HEK293 (cell line): ENCODE results near the gene DCPS.

ENCODE experiments used
- GFI1B ChIP-seq: fragments of 450-650 bp; formaldehyde crosslinking; IDR thresholded peaks from 2 replicates; pipeline ENCODE4 v1.5.1; 2016; ENCODE audit warnings: missing biosample characterization, missing genetic modification characterization
- GLIS1 ChIP-seq: fragments of 450-650 bp; formaldehyde crosslinking; IDR thresholded peaks from 2 replicates; pipeline ENCODE4 v1.5.1; 2016; ENCODE audit warnings: missing biosample characterization, missing genetic modification characterization
- HOXA7 ChIP-seq: sonication (generic); formaldehyde crosslinking; IDR thresholded peaks from 2 replicates; pipeline ENCODE4 v1.8.1; 2022; ENCODE audit warnings: missing genetic modification reagents, borderline replicate concordance
- HOXD13 ChIP-seq: sonication (generic); formaldehyde crosslinking; IDR thresholded peaks from 2 replicates; pipeline ENCODE4 v1.8.0; 2022; ENCODE audit warnings: missing genetic modification reagents, borderline replicate concordance
- KLF16 ChIP-seq: fragments of 450-650 bp; formaldehyde crosslinking; IDR thresholded peaks from 2 replicates; pipeline ENCODE4 v1.5.1; 2017; ENCODE audit warnings: missing biosample characterization, missing genetic modification characterization
- OVOL3 ChIP-seq: fragments of 450-650 bp; formaldehyde crosslinking; IDR thresholded peaks from 2 replicates; pipeline ENCODE4 v1.5.1; 2016; ENCODE audit warnings: missing biosample characterization, missing genetic modification characterization
- REPIN1 ChIP-seq: fragments of 450-650 bp; formaldehyde crosslinking; IDR thresholded peaks from 2 replicates; pipeline ENCODE4 v1.5.1; 2017; ENCODE audit warnings: missing biosample characterization, missing genetic modification characterization, low read depth
- WT1 ChIP-seq: fragments of 450-650 bp; formaldehyde crosslinking; IDR thresholded peaks from 2 replicates; pipeline ENCODE4 v1.5.1; 2016; ENCODE audit warnings: missing biosample characterization, missing genetic modification characterization
- YY2 ChIP-seq: fragments of 450-650 bp; formaldehyde crosslinking; IDR thresholded peaks from 2 replicates; pipeline ENCODE4 v1.5.1; 2016; ENCODE audit warnings: missing biosample characterization, missing genetic modification characterization
- ZBTB1 ChIP-seq: fragments of 450-650 bp; formaldehyde crosslinking; IDR thresholded peaks from 2 replicates; pipeline ENCODE4 v1.5.1; 2016; ENCODE audit warnings: missing biosample characterization, missing genetic modification characterization
- ZBTB17 ChIP-seq: fragments of 450-650 bp; formaldehyde crosslinking; IDR thresholded peaks from 2 replicates; pipeline ENCODE4 v1.5.1; 2016; ENCODE audit warnings: missing biosample characterization, missing genetic modification characterization
- ZBTB21 ChIP-seq: fragments of 450-650 bp; formaldehyde crosslinking; IDR thresholded peaks from 2 replicates; pipeline ENCODE4 v1.5.1; 2017; ENCODE audit warnings: missing biosample characterization, missing genetic modification characterization
- ZFP3 ChIP-seq: fragments of 450-650 bp; formaldehyde crosslinking; IDR thresholded peaks from 2 replicates; pipeline ENCODE4 v1.5.1; 2016; ENCODE audit warnings: low read depth, missing biosample characterization, missing genetic modification characterization
- ZNF10 ChIP-seq: fragments of 450-650 bp; formaldehyde crosslinking; IDR thresholded peaks from 2 replicates; pipeline ENCODE4 v1.5.1; 2017; ENCODE audit warnings: missing biosample characterization, missing genetic modification characterization
- ZNF146 ChIP-seq: fragments of 450-650 bp; formaldehyde crosslinking; IDR thresholded peaks from 2 replicates; pipeline ENCODE4 v1.5.1; 2016; ENCODE audit warnings: missing biosample characterization, missing genetic modification characterization
- ZNF211 ChIP-seq: fragments of 450-650 bp; formaldehyde crosslinking; IDR thresholded peaks from 2 replicates; pipeline ENCODE4 v1.5.1; 2016; ENCODE audit warnings: low read depth, missing biosample characterization, missing genetic modification characterization
- ZNF221 ChIP-seq: fragments of 450-650 bp; formaldehyde crosslinking; IDR thresholded peaks from 2 replicates; pipeline ENCODE4 v1.5.1; 2017; ENCODE audit warnings: missing biosample characterization, missing genetic modification characterization, borderline replicate concordance
- ZNF391 ChIP-seq: fragments of 450-650 bp; formaldehyde crosslinking; IDR thresholded peaks from 2 replicates; pipeline ENCODE4 v1.5.1; 2016; ENCODE audit warnings: low read depth, missing biosample characterization, missing genetic modification characterization, borderline replicate concordance
- ZNF416 ChIP-seq: fragments of 450-650 bp; formaldehyde crosslinking; IDR thresholded peaks from 2 replicates; pipeline ENCODE4 v1.5.1; 2016; ENCODE audit warnings: missing biosample characterization, missing genetic modification characterization
- ZNF623 ChIP-seq: fragments of 450-650 bp; formaldehyde crosslinking; IDR thresholded peaks from 2 replicates; pipeline ENCODE4 v1.5.1; 2016; ENCODE audit warnings: missing biosample characterization, missing genetic modification characterization
- ZNF629 ChIP-seq: fragments of 450-650 bp; formaldehyde crosslinking; IDR thresholded peaks from 2 replicates; pipeline ENCODE4 v1.5.1; 2017; ENCODE audit warnings: missing biosample characterization, missing genetic modification characterization
- ZNF654 ChIP-seq: fragments of 450-650 bp; formaldehyde crosslinking; IDR thresholded peaks from 2 replicates; pipeline ENCODE4 v1.5.1; 2016; ENCODE audit warnings: low read depth, missing biosample characterization, missing genetic modification characterization
- ZNF658 ChIP-seq: fragments of 450-650 bp; formaldehyde crosslinking; IDR thresholded peaks from 2 replicates; pipeline ENCODE4; 2016; ENCODE audit warnings: missing biosample characterization, missing genetic modification characterization
- ZNF707 ChIP-seq: fragments of 450-650 bp; formaldehyde crosslinking; IDR thresholded peaks from 2 replicates; pipeline ENCODE4 v1.5.1; 2016; ENCODE audit warnings: missing biosample characterization, missing genetic modification characterization
- TF ChIP-seq, protein P1 (sequence below): fragments of 450-650 bp; formaldehyde crosslinking; conservative IDR thresholded peaks from 2 replicates; pipeline ENCODE4 v1.5.1; 2016; ENCODE audit warnings: low read depth, missing biosample characterization, missing genetic modification characterization
- TF ChIP-seq, protein P2 (sequence below): fragments of 450-650 bp; formaldehyde crosslinking; IDR thresholded peaks from 2 replicates; pipeline ENCODE4 v1.5.1; 2016; ENCODE audit warnings: missing biosample characterization, missing genetic modification characterization
- TF ChIP-seq, protein P3 (sequence below): fragments of 450-650 bp; formaldehyde crosslinking; IDR thresholded peaks from 2 replicates; pipeline ENCODE4 v1.5.1; 2016; ENCODE audit warnings: missing biosample characterization, missing genetic modification characterization
- TF ChIP-seq, protein P4 (sequence below): fragments of 450-650 bp; formaldehyde crosslinking; conservative IDR thresholded peaks from 2 replicates; pipeline ENCODE4 v1.5.1; 2016; ENCODE audit warnings: low read depth, missing biosample characterization, missing genetic modification characterization

The DCPS gene

DNA sequence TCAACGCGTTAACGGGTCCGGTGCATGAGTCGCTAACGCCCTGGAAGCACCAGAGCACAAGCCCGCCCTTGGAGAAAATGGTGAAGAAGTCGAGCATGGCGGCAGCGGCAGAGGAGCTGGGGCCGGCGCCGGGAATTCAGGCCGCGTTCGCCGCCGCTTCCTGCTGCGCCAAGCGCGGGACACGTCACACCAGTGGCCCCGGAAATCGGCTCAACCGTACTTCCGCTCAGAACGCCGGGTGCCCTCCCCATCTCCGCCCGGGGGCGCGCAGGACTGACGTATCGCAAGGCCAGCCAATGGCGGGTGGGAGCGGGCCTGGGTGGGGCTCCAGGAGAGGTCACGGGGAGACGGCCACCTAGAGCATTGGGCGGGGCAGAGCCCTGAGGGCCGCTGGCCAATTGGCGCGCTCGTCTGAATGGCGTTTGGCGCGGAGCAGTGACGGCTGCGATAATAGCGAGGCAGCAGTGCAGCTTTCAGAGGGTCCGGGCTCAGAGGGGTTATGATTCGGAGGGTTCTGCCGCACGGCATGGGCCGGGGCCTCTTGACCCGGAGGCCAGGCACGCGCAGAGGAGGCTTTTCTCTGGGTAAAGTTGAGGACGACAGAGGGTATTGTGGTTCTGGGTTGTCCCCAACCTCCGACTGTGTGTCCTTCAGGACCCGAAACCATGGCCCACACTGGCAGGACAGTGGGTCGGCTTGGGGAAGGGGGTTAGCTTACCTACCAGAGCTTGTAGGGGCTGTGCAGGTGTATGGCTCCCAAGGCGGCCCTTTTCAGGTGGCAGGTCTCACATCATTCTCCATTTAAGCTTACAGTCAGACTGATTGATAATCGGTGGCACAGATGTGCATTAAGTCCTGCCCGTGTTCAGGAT, 34.9 kb upstream of the DCPS start, which contains the start of the genes FOXRED1 and SRPRA (continued):
- TF ChIP-seq ZBTB17 (tag by site-specific recombination) (no peak; the same call in none of the 2 replicates), ZNF416 (tag by site-specific recombination) (no peak), ZNF707 (tag by site-specific recombination) (no peak), GLIS1 (tag by site-specific recombination) (peak; percentile 37; the same call in 1 of the 2 replicates), ZNF221 (tag by site-specific recombination) (no peak), KLF16 (tag by site-specific recombination) (0 out of 2 replicates have a peak, but pooled peaks have one; percentile 38), ZBTB1 (tag by site-specific recombination) (no peak), ZNF629 (peak; percentile 100), ZNF146 (tag by site-specific recombination) (no peak), YY2 (tag by site-specific recombination) (peak; percentile 58; the same call in 1 of the 2 replicates), HOXA7 (CRISPR knock-in tag) (no peak), REPIN1 (no peak), OVOL3 (tag by site-specific recombination) (no peak), ZBTB21 (tag by site-specific recombination) (peak; percentile 98), ZNF654 (tag by site-specific recombination) (no peak), ZNF658 (tag by site-specific recombination) (no peak), ZNF211 (no peak), HOXD13 (CRISPR knock-in tag) (no peak), ZNF391 (tag by site-specific recombination) (peak; percentile 52; the same call in 1 of the 2 replicates), GFI1B (tag by site-specific recombination) (no peak), ZNF10 (tag by site-specific recombination) (no peak), WT1 (tag by site-specific recombination) (no peak; the same call in 1 of the 2 replicates), ZNF623 (no peak), ZFP3 (no peak)
- TF ChIP-seq, protein P1, sequence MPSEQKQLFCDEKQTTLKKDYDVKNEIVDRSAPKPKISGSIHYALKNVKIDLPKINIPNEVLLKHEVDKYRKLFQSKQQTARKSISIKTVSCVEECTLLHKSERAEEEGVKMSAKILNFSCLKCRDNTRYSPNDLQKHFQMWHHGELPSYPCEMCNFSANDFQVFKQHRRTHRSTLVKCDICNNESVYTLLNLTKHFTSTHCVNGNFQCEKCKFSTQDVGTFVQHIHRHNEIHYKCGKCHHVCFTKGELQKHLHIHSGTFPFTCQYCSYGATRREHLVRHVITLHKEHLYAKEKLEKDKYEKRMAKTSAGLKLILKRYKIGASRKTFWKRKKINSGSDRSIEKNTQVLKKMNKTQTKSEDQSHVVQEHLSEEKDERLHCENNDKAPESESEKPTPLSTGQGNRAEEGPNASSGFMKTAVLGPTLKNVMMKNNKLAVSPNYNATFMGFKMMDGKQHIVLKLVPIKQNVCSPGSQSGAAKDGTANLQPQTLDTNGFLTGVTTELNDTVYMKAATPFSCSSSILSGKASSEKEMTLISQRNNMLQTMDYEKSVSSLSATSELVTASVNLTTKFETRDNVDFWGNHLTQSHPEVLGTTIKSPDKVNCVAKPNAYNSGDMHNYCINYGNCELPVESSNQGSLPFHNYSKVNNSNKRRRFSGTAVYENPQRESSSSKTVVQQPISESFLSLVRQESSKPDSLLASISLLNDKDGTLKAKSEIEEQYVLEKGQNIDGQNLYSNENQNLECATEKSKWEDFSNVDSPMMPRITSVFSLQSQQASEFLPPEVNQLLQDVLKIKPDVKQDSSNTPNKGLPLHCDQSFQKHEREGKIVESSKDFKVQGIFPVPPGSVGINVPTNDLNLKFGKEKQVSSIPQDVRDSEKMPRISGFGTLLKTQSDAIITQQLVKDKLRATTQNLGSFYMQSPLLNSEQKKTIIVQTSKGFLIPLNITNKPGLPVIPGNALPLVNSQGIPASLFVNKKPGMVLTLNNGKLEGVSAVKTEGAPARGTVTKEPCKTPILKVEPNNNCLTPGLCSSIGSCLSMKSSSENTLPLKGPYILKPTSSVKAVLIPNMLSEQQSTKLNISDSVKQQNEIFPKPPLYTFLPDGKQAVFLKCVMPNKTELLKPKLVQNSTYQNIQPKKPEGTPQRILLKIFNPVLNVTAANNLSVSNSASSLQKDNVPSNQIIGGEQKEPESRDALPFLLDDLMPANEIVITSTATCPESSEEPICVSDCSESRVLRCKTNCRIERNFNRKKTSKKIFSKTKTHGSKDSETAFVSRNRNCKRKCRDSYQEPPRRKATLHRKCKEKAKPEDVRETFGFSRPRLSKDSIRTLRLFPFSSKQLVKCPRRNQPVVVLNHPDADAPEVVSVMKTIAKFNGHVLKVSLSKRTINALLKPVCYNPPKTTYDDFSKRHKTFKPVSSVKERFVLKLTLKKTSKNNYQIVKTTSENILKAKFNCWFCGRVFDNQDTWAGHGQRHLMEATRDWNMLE, result peak; percentile 61
- TF ChIP-seq, protein P2, sequence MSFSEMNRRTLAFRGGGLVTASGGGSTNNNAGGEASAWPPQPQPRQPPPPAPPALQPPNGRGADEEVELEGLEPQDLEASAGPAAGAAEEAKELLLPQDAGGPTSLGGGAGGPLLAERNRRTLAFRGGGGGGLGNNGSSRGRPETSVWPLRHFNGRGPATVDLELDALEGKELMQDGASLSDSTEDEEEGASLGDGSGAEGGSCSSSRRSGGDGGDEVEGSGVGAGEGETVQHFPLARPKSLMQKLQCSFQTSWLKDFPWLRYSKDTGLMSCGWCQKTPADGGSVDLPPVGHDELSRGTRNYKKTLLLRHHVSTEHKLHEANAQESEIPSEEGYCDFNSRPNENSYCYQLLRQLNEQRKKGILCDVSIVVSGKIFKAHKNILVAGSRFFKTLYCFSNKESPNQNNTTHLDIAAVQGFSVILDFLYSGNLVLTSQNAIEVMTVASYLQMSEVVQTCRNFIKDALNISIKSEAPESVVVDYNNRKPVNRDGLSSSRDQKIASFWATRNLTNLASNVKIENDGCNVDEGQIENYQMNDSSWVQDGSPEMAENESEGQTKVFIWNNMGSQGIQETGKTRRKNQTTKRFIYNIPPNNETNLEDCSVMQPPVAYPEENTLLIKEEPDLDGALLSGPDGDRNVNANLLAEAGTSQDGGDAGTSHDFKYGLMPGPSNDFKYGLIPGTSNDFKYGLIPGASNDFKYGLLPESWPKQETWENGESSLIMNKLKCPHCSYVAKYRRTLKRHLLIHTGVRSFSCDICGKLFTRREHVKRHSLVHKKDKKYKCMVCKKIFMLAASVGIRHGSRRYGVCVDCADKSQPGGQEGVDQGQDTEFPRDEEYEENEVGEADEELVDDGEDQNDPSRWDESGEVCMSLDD, result peak; percentile 100
- TF ChIP-seq, protein P3, sequence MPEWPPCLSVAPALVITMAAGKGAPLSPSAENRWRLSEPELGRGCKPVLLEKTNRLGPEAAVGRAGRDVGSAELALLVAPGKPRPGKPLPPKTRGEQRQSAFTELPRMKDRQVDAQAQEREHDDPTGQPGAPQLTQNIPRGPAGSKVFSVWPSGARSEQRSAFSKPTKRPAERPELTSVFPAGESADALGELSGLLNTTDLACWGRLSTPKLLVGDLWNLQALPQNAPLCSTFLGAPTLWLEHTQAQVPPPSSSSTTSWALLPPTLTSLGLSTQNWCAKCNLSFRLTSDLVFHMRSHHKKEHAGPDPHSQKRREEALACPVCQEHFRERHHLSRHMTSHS, result no peak
- TF ChIP-seq, protein P4, sequence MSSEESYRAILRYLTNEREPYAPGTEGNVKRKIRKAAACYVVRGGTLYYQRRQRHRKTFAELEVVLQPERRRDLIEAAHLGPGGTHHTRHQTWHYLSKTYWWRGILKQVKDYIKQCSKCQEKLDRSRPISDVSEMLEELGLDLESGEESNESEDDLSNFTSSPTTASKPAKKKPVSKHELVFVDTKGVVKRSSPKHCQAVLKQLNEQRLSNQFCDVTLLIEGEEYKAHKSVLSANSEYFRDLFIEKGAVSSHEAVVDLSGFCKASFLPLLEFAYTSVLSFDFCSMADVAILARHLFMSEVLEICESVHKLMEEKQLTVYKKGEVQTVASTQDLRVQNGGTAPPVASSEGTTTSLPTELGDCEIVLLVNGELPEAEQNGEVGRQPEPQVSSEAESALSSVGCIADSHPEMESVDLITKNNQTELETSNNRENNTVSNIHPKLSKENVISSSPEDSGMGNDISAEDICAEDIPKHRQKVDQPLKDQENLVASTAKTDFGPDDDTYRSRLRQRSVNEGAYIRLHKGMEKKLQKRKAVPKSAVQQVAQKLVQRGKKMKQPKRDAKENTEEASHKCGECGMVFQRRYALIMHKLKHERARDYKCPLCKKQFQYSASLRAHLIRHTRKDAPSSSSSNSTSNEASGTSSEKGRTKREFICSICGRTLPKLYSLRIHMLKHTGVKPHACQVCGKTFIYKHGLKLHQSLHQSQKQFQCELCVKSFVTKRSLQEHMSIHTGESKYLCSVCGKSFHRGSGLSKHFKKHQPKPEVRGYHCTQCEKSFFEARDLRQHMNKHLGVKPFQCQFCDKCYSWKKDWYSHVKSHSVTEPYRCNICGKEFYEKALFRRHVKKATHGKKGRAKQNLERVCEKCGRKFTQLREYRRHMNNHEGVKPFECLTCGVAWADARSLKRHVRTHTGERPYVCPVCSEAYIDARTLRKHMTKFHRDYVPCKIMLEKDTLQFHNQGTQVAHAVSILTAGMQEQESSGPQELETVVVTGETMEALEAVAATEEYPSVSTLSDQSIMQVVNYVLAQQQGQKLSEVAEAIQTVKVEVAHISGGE (tag by site-specific recombination), result peak; percentile 96
